ENCODE results near the gene PSMF1. TPM values are rescaled to one million over a fixed set of nuclear protein-coding genes. Genes with fewer than 3 reads are reported as not detected.
A peak's percentile ranks its signal among the peaks of the same experiment; 100 is the strongest.
"Not testable (repeated sequence)": the region's sequence is repeated elsewhere in the genome, so short reads cannot be mapped to it uniquely, and the experiment has no call there.

PSMF1 gene
- total RNA-seq, 2 donors from 2014 or later = 102 to 168 TPM

- H3K36me3 Mint-ChIP-seq (ENCODE audit: low read depth) = peaks cover 100% of the 10 kb centered on the region
- no peaks in the 10 kb centered on the region for H3K27me3 Mint-ChIP-seq
- H3K27ac Mint-ChIP-seq = no peak overlapping the region
- H3K9me3 Mint-ChIP-seq = no peaks in the 10 kb centered on the region
- peaks cover 16% of the 10 kb centered on the region for H3K4me1 Mint-ChIP-seq
- no peak for ATAC-seq (replicated peaks)
- no peak overlapping the region for H3K4me3 Mint-ChIP-seq
Observed at GRCh38 chr20:1134355-1134754, 16.0 kb downstream of the PSMF1 start.

- Mint-ChIP-seq H3K9me3 (no peaks in the 10 kb centered on the region), H3K36me3 (ENCODE audit: low read depth) (peaks cover 100% of the 10 kb centered on the region), H3K4me1 (peaks cover 16% of the 10 kb centered on the region), H3K27me3 (no peaks in the 10 kb centered on the region), H3K27ac (no peak overlapping the region), H3K4me3 (no peak overlapping the region)
- ATAC-seq (replicated peaks) = no peak
Observed at GRCh38 chr20:1134836-1135235, 16.4 kb downstream of the PSMF1 start.

- no peak for ATAC-seq (replicated peaks)
- Mint-ChIP-seq H3K4me1 (peaks cover 8% of the 10 kb centered on the region), H3K27me3 (no peaks in the 10 kb centered on the region), H3K36me3 (ENCODE audit: low read depth) (peaks cover 100% of the 10 kb centered on the region), H3K9me3 (no peaks in the 10 kb centered on the region), H3K27ac (no peak overlapping the region), H3K4me3 (no peak overlapping the region)
Observed at GRCh38 chr20:1137236-1137635, 18.8 kb downstream of the PSMF1 start.

- Mint-ChIP-seq H3K4me3 (no peak overlapping the region), H3K27me3 (no peaks in the 10 kb centered on the region), H3K9me3 (no peaks in the 10 kb centered on the region), H3K27ac (no peak overlapping the region), H3K4me1 (peaks cover 4% of the 10 kb centered on the region), H3K36me3 (ENCODE audit: low read depth) (peaks cover 100% of the 10 kb centered on the region)
- ATAC-seq (replicated peaks) = no peak
Observed at GRCh38 chr20:1144401-1145172, 26.2 kb downstream of the PSMF1 start.

GRCh38 chr20:1146957-1147356 lies 28.6 kb downstream of the PSMF1 start:
- Mint-ChIP-seq H3K4me3 (no peak overlapping the region), H3K36me3 (ENCODE audit: low read depth) (peaks cover 97% of the 10 kb centered on the region)

GRCh38 chr20:1149812-1150211 lies 31.4 kb downstream of the PSMF1 start:
- not testable (repeated sequence) for H3K27ac Mint-ChIP-seq, H3K9me3 Mint-ChIP-seq, H3K4me1 Mint-ChIP-seq, H3K27me3 Mint-ChIP-seq, H3K4me3 Mint-ChIP-seq
- peaks cover 97% of the 10 kb centered on the region for H3K36me3 Mint-ChIP-seq (ENCODE audit: low read depth)
- ATAC-seq (replicated peaks) = peak; percentile 78

More at GRCh38 chr20:1146957-1147356, 28.6 kb downstream of the PSMF1 start:
- H3K4me1 Mint-ChIP-seq = peaks cover 10% of the 10 kb centered on the region
- H3K27me3 Mint-ChIP-seq = no peaks in the 10 kb centered on the region
- no peak for ATAC-seq (replicated peaks)
- H3K9me3 Mint-ChIP-seq = no peaks in the 10 kb centered on the region
- no peak overlapping the region for H3K27ac Mint-ChIP-seq

GRCh38 chr20:1150218-1150617 lies 31.8 kb downstream of the PSMF1 start:
- Mint-ChIP-seq H3K36me3 (ENCODE audit: low read depth) (peaks cover 97% of the 10 kb centered on the region), H3K27ac (no peak overlapping the region), H3K27me3 (no peaks in the 10 kb centered on the region), H3K4me1 (peaks cover 10% of the 10 kb centered on the region), H3K4me3 (no peak overlapping the region), H3K9me3 (no peaks in the 10 kb centered on the region)
- ATAC-seq (replicated peaks) = peak; percentile 98

GRCh38 chr20:1150968-1151367 lies 32.6 kb downstream of the PSMF1 start:
- H3K27ac Mint-ChIP-seq = no peak overlapping the region
- H3K27me3 Mint-ChIP-seq = no peaks in the 10 kb centered on the region
- H3K4me1 Mint-ChIP-seq = peaks cover 10% of the 10 kb centered on the region
- ATAC-seq (replicated peaks) = no peak
- H3K36me3 Mint-ChIP-seq (ENCODE audit: low read depth) = peaks cover 97% of the 10 kb centered on the region
- H3K9me3 Mint-ChIP-seq = no peaks in the 10 kb centered on the region
- H3K4me3 Mint-ChIP-seq = no peak overlapping the region

- H3K4me3 Mint-ChIP-seq = no peak overlapping the region
- H3K4me1 Mint-ChIP-seq = peaks cover 6% of the 10 kb centered on the region
- no peaks in the 10 kb centered on the region for H3K27me3 Mint-ChIP-seq
- no peaks in the 10 kb centered on the region for H3K9me3 Mint-ChIP-seq
- H3K27ac Mint-ChIP-seq = no peak overlapping the region
- ATAC-seq (replicated peaks) = no peak
- H3K36me3 Mint-ChIP-seq (ENCODE audit: low read depth) = peaks cover 97% of the 10 kb centered on the region
Observed at GRCh38 chr20:1154226-1154625, 35.8 kb downstream of the PSMF1 start.

GRCh38 chr20:1154691-1155090 lies 36.3 kb downstream of the PSMF1 start:
- no peak overlapping the region for H3K27ac Mint-ChIP-seq
- H3K36me3 Mint-ChIP-seq (ENCODE audit: low read depth) = peaks cover 94% of the 10 kb centered on the region
- no peak overlapping the region for H3K4me3 Mint-ChIP-seq
- peaks cover 6% of the 10 kb centered on the region for H3K4me1 Mint-ChIP-seq
- H3K9me3 Mint-ChIP-seq = no peaks in the 10 kb centered on the region
- no peak for ATAC-seq (replicated peaks)
- no peaks in the 10 kb centered on the region for H3K27me3 Mint-ChIP-seq

GRCh38 chr20:1155342-1155741 lies 36.9 kb downstream of the PSMF1 start:
- Mint-ChIP-seq H3K27me3 (no peaks in the 10 kb centered on the region), H3K4me3 (no peak overlapping the region), H3K4me1 (peaks cover 6% of the 10 kb centered on the region), H3K27ac (no peak overlapping the region), H3K36me3 (ENCODE audit: low read depth) (peaks cover 97% of the 10 kb centered on the region), H3K9me3 (no peaks in the 10 kb centered on the region)
- no peak for ATAC-seq (replicated peaks)

GRCh38 chr20:1160496-1160895 lies 42.1 kb downstream of the PSMF1 start:
- no peaks in the 10 kb centered on the region for H3K27me3 Mint-ChIP-seq
- H3K9me3 Mint-ChIP-seq = no peaks in the 10 kb centered on the region
- H3K27ac Mint-ChIP-seq = no peak overlapping the region
- no peak for ATAC-seq (replicated peaks)
- H3K4me1 Mint-ChIP-seq = no peaks in the 10 kb centered on the region
- peaks cover 97% of the 10 kb centered on the region for H3K36me3 Mint-ChIP-seq (ENCODE audit: low read depth)
- H3K4me3 Mint-ChIP-seq = no peak overlapping the region

- Mint-ChIP-seq H3K9me3 (no peaks in the 10 kb centered on the region), H3K27ac (no peak overlapping the region), H3K4me1 (no peaks in the 10 kb centered on the region), H3K36me3 (ENCODE audit: low read depth) (peaks cover 97% of the 10 kb centered on the region), H3K27me3 (no peaks in the 10 kb centered on the region), H3K4me3 (no peak overlapping the region)
- ATAC-seq (replicated peaks) = no peak
Observed at GRCh38 chr20:1160991-1161390, 42.6 kb downstream of the PSMF1 start.

- Mint-ChIP-seq H3K27me3 (no peaks in the 10 kb centered on the region), H3K4me3 (no peak overlapping the region), H3K9me3 (no peaks in the 10 kb centered on the region), H3K36me3 (ENCODE audit: low read depth) (peaks cover 97% of the 10 kb centered on the region), H3K27ac (no peak overlapping the region), H3K4me1 (no peaks in the 10 kb centered on the region)
- no peak for ATAC-seq (replicated peaks)
Observed at GRCh38 chr20:1163105-1163504, 44.7 kb downstream of the PSMF1 start.

- Mint-ChIP-seq H3K4me3 (no peak overlapping the region), H3K9me3 (no peaks in the 10 kb centered on the region), H3K27ac (no peak overlapping the region), H3K4me1 (no peaks in the 10 kb centered on the region), H3K27me3 (no peaks in the 10 kb centered on the region), H3K36me3 (ENCODE audit: low read depth) (peaks cover 97% of the 10 kb centered on the region)
- no peak for ATAC-seq (replicated peaks)
Observed at GRCh38 chr20:1163653-1164052, 45.3 kb downstream of the PSMF1 start.

Measured in activated T-helper 17 cell treated with anti-CD3 and anti-CD28 coated beads, Interleukin-2, amount 50 U/mL, for 72 hours (primary cell).